Activated naive CD4-positive, alpha-beta T cell treated with anti-CD3 and anti-CD28 coated beads, Interleukin-2, amount 50 U/mL, for 16 hours (primary cell): Measurements from ENCODE around the gene NHEJ1.

Source experiments
- DNase-seq: peaks from one replicate; pipeline ENCODE4 v3.0.0-alpha.2; 2020

NHEJ1 gene

DNA sequence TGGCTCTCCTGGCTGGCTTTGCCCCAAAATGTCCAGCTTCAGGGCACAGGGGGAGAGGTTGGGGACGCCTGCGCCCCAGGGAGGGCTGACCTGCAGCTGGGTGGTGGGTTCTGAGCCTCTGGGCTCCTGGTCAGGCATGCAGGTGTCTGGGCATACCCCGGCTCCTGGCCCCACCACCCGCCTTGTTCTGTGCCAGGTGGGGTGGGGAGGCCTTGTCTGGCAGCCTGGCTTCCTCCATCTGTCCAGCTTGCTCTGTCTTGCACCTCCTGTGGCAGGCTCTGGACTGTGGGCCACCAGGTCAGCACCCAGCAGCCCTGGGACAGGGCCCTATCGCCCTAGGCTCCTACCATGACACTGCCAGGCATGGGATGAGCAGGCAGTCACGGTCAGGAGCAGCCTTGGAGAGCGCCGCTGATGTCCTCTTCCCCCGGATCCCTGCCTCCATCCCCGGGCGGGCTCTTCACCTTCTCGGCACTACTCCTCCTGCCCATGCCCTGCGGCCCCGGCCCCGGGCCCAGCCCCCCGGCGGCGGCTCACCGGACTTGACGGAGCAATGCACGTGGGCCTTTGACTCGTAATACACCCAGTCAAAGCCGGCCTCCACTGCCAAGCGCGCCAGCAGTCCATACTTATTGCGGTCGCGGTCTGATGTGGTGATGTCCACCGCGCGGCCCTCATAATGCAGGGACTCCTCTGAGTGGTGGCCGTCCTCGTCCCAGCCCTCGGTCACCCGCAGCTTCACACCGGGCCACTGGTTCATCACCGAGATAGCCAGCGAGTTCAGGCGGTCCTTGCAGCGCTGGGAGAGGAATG, 103.5 kb downstream of the NHEJ1 start:
- peak; percentile 13 for DNase-seq

DNA sequence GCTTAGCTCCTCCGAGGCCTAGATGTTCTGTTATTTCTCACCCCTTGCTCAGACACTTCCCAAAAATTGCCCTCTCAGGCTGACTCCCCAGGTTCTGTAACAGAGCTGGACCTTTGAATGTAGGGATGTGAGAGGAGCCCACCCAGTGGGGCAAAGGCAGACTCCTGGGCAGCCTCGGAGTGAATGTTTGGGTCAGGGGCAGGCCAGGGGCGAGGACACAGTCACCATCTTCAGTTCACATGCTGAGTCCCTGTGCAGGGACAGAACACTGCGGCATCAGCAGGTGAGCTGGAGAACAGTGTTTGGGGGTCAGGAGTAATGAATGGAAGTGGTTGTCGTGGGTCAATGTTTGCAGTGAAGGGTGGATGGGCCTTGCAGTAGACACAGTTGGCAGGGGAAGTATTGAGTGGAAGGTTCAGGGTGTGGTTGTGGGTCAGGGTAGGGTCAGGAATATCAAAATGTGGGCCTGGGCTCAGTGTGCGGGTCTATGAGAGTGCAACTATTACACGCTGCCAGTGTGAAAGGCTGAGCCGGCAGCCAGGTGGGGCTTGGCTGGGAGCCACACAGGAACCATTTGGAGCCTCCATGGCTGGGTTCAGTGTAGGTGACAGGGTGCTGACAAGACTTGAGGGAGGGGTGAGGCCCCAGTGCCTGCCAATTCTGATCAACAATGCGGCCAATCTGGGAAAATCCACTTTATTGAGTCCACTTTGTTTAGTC, 104.3 kb downstream of the NHEJ1 start:
- no peak for DNase-seq

DNA sequence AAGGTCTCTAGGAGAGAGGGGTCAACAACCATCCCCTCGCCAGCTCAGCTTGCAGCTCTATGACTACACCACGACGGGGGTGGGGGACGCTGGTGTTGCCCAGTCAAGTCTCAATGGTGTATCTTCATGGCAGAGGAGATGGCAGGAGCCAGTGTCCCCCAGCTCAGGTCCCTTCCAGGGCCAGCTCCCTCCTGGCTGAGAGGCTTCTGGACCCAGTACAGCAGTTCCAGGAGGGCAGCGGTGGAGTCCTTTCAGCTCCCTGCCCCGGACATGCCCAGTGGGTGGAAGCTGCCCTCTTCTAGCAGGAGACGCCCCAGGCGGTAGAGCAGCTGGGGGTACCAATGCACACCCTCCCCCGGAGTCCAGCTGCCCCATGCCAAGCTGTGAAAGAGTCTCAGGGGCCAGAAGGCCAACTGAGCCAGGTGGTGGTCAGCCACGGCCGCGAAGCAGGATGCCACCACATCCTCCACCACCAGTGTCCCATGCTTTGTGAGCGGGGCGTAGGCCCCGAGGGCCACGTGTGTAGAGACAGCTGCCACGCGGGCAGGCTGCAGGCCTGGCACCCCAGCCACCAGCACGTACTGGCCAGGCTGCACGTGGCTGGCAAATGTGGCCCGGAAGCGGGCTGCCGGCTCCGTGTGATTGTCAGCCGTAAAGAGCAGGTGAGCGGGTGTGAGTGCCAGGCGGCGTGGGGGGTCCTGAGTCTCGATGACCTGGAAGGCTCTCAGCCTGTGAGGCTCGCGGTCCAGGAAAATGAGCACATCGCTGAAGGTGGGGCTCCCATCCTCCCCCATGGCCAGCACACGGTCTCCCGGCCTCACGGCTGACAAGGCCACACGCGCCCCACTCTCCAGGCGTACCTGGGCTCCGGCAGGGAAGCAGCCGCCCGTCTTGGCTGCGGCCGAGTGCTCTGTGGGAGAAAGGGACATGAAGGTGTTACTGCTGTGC, 105.4 kb downstream of the NHEJ1 start:
- no peak for DNase-seq

DNA sequence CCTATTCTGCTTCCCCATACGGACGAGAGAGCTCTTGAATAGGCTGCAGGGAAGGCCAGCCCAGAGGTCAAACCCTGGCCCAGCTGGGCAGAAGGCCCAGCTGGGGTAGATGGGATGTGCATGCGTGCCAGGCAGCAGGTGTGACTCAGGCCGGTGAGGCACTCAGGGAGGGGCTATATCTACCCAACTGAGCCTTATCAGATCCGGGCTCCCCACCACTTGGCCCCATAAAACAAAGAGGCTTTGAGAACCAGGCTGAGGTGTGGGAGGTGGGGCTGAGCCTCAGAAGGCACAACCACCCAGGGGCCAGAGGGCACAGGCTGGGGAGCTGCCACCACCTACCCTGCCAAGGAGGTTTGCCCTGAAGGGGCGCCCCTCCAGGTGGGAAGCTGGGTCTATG, 111.3 kb downstream of the NHEJ1 start:
- DNase-seq, result no peak

DNA sequence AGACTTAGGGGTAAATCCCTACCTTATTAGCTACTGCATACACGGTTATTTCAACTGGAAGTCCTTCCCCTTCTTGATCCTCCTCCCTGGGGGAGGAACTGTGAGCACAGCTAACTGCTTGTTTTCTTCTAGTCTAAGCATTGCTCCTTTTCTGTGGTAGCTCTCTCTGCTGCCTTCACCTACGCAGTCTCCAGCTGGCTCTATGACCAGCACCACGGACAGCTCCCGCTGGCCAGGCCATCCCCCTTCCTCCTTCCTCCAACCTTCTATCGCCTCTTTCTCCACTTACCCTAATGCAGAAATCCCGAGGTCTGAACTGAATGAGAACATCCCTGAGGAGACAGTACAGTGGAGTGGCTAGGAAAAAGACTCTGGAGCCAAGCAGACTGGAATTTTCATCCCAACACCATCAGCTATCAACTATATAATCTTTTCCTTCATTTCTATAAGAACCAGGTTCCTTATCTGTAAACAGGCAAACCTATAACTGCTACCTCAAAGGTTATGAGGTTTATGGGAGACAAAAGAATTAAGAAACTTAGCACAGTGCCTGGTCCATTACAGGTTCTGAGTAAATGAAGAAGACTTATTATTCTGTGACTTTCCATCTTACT, 114.6 kb downstream of the NHEJ1 start:
- DNase-seq, result no peak

DNA sequence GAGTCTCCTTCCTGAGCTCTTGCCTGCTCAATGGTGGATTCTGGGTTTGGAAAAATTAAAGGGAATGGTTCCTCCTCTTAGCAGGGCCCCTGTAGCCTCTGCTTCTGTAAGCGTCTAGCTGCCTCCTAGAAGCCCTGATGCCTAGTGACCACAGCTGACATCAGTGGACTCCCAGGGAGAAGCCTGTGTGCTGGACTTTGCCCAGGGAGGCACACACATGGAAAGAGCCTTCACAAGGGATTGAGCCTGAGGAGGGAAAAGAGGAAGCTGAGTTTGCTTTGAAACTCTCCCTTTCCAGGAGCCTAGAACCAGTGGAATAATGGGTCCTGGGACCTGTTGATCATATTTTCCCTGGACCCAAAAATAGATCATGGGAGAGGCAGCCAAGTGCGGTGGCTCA, 117.9 kb downstream of the NHEJ1 start:
- DNase-seq, result no peak

DNA sequence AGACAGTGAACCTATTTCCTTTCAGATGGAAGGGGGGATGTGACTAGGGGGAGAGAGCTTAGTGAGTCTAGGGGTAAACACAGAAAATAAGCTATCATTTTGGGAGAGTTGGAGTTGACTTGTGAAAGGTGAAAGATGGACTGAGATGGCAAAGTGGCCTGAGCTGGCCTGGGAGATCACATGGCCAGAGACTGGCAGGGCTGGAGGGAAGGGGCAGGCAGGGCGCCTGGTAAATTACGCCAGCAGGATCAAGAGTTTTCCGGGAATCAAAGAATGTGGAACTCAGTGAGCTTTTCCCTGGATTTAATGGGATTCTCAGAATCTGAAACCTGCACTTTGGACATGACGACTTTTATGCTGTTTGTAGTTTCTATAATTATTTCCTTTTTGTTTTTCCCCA, 118.5 kb downstream of the NHEJ1 start:
- DNase-seq, result no peak

DNA sequence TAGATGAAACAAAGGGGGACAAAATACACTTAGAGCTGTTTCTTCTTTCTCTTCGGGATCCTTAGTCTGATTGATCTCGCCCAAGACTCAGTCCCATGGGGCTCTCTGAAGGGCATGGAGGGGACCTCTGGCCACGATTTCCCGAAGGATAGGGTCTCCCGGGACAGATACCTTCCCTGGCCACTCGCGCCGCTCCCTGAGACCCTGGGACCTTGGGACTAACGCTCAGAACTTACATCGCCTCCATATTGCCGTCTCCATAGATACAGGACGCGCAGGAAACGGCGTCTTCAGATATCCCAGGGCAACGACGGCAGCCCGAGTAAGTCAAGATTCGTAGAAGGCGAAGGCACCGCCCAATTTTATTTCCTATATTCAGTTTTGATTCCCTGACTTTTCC, 119.4 kb downstream of the NHEJ1 start, which contains the start of gene CFAP65:
Gene CFAP65 (minus strand): TSS at position 265 of the 400 bp plus-strand sequence. CDS start 2,468 bp downstream, outside the sequence.
- peak; percentile 30 for DNase-seq

DNA sequence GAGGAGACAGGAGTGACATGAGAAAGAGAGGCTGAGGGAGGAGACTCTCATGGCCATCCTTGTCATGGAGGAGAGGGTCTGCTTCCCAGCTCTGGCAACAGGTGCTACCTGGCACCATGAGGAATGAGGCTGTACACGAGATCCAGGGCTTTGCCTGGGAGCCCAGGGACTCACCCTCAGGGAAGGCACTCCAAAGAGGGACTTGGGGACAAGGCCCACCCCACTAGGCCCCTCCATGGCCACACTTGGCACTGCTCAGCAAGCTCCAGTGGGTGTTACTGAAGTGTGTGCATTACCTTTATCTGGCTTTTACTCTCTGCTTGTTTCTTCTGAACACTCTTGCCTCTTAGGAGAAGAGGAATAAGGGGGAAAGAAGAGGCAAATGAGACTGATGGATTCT, 122.0 kb downstream of the NHEJ1 start:
- DNase-seq, result no peak

DNA sequence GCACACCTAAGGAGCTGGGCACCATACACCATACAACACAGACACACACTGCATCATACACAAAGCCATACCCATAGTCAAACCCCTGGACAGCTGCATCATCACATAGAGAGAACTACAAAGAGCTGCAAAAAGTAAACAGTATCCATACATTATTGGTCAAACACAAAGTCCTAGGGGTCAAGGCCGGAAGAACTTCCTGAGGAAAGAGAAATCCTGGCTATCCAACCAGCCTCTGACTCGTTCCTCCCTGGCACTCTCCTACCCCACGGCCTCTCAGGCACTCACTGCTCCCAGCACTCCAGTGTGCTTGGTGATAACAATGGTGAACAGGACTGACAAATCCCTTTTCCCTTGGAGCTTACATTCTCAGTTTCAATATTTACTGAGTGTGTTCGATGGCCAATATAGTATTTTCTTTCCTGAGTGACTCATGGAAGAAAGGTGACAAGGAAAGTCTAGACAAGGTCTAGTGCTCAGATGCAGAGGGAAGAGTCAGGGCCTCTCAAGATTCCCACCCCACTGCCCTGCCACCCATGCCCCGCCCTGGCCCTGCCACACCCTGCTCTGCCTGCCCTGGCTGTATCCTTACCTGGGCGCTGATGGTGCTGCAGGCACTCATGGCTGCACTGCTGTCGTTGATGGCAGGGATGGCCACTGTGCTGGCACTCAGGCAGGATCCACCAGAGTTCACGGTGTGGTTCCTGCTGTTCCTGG, 122.7 kb downstream of the NHEJ1 start:
- no peak for DNase-seq

DNA sequence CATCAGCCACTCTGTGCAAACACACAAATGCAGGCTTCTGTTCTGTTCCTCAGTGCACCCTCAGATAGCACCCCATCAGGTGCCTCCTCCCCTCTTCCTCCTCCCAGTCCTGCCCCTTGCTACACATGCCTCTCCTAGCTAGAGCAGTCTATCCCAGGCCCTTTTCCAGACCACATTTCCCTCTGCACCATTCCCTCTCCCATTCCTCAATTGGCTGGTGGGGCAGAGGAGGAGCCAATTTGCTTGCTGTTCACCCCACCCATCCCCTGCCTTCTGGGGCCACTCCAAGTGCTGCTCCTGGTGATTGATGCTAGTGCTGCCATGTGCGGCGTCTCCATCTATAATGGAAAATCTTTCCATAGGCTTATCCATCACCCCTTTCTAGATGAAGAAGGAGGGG, 124.7 kb downstream of the NHEJ1 start:
- no peak for DNase-seq

DNA sequence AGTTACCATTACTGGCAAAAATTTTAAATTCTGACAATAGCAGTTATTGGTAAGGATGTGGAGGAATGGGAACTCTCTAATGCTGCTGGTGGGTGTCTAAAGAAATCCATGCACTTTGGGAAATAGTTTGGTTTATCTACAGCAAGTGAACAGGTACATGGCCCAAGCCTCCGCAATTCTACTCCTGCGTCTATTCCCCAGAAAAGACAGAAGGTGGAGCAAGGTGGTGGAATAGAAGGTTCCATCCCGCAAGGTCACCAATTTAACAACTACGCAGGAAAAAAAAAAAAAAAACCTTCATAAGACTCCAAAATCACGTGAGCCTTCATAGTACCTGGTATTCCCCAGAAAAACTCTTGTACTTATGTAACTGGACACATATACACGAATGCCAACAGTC, 125.8 kb downstream of the NHEJ1 start:
- no peak for DNase-seq

DNA sequence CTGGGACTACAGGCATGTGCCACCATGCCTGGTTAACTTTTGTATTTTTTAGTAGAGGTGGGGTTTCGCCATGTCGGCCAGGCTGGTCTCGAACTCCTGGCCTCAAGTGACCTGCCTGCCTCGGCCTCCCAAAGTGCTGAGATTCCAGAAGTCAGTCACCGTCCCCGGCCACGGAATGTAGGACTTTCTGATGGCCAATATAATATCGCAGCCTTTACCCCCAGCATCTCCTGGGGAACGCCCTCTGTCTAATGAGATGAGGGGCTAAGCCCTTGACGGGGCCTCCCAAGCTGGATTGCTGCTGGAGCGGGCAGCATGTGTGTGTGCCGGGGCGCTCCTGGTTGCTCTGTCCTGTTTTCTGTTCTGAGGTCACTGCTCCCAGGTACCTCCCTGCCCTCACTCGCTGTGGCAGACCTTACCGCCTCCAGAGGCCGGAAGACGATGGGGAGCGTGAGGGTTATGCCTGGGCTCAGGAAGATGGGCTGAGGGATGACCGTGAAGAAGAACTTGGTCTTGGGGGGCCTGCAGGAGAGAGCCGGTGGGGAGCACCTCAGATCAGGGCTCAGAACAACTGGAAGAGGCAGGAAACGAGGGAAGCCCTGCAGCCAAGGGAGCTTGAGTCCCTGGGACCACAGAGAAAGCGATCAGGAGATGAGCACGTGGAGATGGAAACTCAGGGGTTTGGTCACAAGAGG, 128.4 kb downstream of the NHEJ1 start:
- DNase-seq, result no peak

DNA sequence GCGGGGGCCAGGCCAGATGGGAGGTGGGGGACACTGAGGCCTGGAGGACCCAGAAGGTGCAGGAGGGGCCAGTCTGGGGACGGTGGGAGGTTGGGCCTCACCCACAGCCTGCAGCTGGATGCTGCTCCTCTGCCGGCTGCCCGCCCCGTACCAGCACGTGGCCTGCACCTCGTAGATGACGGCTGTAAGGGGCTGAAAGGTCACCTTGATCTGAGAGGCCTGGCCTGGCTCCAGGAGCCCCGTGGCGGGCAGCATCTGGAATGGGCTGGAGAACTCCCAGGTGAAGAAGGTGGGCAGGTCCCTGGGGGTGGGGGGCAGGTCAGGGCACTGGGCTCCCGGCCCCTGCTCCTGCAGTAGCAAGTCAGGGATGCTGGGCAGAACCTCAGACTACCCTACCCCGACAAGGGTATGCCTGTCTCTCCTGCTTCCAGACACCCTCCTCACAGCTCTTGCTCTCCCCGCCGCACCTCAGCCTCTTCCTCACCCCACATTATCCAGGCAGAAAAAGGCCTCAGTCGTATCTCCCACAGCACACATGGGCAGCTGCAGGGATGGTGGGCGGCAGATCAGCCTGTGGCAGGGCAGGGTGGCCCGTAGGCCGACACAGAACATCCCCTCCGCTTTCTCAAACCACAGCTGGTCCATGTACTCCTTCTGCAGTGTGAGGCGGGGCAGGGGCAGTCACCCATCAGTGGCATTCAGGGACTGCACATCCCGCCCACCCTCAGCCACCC, 129.4 kb downstream of the NHEJ1 start:
- no peak for DNase-seq

DNA sequence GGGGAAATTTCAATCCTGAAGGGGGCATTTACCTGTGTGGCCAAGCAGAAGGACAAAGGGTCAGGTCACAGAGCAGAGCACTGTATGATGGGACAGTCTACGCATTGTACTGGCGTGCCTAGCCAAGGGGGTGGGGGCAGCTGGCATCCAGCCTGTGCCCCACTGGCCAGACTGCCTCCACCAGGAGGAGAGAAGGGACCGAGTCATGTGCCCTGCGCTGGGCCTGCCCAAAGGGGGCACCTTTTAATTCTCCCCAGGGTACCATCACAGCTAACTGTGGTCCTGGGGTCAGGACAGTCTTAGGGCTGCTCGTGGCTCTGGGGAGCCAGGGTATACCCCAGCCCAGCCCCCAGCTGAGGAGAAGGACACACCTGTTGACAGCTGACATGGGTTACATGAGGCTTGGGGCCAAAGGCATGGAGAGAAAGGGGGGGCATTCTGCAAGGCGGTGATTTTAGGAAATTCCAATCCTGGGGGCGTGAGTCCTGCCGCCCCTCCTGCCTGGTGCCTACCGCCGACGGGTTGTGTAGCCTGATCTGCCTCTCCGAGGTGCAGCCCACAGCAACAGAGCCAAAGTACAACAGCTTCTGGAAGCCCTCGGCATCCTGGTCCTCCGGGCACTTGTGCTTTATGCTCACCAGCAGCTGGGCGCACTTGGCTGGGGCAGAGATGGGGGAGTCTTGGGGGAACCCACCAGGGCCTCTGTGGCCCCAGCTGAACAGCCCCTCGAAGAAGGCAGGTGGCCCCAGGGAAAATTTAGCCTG, 130.3 kb downstream of the NHEJ1 start:
- no peak for DNase-seq

DNA sequence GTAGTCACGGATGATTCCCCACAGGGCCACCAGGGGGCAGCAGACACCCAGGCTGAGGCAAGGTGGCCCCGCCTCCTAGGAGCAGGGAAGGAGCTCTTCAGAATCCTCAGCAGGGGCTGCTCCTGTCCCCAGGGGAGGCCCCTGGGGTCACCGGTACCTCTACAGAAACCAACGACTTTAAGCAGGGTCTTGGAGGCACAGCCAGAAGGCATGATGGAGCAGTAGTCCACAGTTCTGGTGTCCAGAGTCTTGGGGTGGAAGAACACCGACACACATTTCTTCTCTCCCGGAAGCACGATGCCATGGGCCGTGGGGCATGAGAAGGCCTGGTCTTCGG, 130.8 kb downstream of the NHEJ1 start:
- DNase-seq, result peak; percentile 75

DNA sequence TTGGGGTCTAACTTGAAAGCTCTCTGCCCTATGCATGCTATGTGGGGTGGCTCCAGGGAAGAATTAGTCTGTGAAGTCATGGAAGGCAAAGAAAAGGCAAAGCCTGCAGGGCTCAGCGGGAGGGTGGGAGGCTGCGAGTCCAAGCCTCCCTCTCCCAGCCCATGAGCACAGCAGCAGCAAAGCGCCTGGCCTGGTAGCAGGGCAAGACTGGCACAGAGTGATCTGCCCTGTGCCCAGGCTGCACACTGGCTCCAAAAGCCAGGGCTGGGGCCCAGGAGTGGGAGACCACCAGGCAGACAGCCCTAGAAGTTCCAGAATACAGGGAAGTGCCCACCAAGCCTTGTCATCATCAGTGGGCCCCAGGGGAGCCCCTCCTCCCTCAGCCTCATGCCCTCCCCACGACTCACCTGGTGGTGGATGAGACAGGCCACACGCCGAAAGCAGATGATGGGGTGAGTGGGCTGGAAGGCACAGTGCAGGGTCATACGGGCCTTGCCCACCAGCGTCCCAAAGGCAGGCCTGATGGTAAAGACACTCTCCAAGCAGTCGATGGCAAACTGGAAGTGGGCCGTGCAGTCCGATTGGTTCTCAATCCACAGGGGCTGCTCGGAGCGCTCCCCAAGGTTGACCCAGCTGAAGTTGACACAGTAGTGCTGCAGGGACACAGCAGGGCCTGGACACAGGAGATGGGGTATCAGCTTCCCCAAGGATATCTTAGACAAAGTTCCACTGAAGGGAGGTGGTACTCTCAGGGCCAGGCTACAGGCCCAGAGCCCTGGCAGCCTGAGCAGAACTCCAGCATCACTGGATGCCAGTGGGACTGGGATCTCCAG, 131.4 kb downstream of the NHEJ1 start:
- no peak for DNase-seq

DNA sequence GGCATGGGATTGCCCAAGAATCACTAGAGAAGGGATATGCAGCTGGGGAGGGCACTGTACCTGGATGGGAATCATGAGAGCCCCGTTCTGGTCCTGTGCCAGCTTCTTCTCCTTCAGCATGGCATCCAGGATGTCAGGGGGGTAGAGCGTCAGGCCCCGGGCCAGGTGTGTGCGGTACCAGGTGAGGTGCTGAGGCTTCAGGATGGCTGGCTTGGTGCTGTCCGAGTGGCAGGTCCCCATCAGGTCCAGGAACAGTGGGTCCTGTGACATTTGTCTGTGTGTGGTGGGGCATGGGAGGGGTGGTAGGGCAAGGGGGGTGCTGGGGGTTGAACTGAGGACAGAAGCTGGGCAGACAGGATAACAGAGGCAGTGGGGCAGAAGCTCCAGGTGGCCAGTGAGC, 132.5 kb downstream of the NHEJ1 start:
- no peak for DNase-seq

DNA sequence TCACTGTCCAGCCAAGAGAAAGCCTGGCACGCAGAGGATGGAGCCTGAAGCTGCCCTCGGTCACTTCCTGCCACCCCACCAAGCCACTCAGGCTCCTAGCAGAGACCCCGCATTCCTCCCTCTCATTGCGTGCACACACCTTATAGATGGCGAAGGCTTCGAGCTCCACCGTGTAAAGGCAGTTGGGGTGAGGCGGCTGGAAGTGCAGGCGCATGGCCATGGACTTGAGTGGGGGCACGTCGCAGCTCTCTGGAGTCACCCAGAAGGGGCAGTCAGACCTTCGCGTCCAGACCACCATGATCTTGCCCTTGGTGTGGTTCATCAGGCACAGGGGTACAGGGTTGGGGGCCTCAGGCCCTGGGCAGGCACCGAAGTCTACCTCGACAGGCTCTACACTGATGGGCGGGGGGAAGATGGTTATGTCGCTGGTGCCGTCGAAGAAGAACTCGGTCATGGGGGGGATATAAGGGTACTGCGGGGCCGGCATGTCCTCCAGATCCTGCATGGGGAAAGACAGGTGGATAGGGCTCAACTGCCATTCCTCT, 133.0 kb downstream of the NHEJ1 start:
- DNase-seq, result no peak
